Body of pancreas (tissue), 4 donors: ENCODE measurements around the gene CNKSR2.

Source experiments
- POLR2A ChIP-seq, 3 donors: fragments of 450-650 bp; IDR thresholded peaks; one replicate each; pipeline ENCODE4 v1.6.1; 2016; ENCODE audit warnings: antibody characterized with exemption in 3 of 3, mild to moderate bottlenecking in 2 of 3
- TF ChIP-seq, protein P1 (sequence below), 7 experiments: fragments of 450-650 bp in 4 of 7; fragments of 200-600 bp in 3 of 7; sonication (generic) in 3 of 7; IDR thresholded peaks; one replicate each; pipeline ENCODE4 v1.5.1; 2016 to 2019; ENCODE audit warnings: antibody characterized with exemption in 7 of 7

DNA sequence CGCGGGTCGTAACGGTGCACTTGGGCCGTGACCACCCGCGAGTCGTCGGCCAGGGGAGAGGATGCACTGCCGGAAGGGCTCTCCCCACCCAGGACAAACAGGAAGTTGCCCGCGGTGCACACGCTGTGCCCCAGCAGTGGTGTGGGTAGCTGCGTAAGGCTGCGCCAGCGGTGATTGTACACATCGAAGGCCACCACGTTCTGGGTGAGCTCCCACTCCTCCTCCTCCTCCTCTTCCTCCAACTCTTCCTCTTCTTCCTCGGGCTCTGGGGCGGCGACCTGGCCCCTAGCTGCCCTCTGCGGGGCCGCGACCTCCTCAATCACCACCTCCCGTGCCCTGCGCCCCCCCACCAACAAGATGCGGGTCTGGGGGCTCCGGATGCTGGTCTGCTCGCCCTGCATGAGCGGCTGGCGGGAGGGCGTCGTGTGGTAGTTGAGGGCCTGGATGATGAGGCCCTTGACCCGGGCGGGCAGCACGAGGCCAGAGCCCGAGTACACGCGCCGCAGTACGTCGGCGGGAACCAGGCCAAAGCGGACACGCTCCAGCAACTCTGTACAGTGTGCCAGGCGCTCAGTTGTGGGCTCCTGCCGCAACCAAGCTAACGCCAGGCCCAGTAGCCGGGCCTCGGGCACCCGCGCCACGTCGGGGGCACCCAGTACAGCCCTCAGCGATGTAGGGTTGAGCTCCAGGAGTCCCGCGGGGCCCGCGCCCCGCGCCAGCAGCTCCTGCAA is 282.5 kb downstream of the CNKSR2 start:
- TF ChIP-seq, protein P1, sequence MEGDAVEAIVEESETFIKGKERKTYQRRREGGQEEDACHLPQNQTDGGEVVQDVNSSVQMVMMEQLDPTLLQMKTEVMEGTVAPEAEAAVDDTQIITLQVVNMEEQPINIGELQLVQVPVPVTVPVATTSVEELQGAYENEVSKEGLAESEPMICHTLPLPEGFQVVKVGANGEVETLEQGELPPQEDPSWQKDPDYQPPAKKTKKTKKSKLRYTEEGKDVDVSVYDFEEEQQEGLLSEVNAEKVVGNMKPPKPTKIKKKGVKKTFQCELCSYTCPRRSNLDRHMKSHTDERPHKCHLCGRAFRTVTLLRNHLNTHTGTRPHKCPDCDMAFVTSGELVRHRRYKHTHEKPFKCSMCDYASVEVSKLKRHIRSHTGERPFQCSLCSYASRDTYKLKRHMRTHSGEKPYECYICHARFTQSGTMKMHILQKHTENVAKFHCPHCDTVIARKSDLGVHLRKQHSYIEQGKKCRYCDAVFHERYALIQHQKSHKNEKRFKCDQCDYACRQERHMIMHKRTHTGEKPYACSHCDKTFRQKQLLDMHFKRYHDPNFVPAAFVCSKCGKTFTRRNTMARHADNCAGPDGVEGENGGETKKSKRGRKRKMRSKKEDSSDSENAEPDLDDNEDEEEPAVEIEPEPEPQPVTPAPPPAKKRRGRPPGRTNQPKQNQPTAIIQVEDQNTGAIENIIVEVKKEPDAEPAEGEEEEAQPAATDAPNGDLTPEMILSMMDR (IDR thresholded peaks at IDR 0.05), result no peak
- TF ChIP-seq POLR2A (IDR thresholded peaks at IDR 0.05), result no peak
